Ishikawa (cell line): ENCODE measurements around the gene CUBN.

Source experiments
- CEBPB ChIP-seq: IDR thresholded peaks from 2 replicates; pipeline ENCODE4 v1.6.1; 2012
- EP300 ChIP-seq: IDR thresholded peaks from 2 replicates; pipeline ENCODE4 v1.6.1; 2012; ENCODE audit warnings: borderline replicate concordance
- MAX ChIP-seq: IDR thresholded peaks from 2 replicates; pipeline ENCODE4 v1.6.1; 2012
- REST ChIP-seq: IDR thresholded peaks from 2 replicates; pipeline ENCODE4 v1.6.1; 2012; ENCODE audit warnings: low read depth, mild to moderate bottlenecking
- TAF1 ChIP-seq: IDR thresholded peaks from 2 replicates; pipeline ENCODE4 v1.6.1; 2012; ENCODE audit warnings: low read depth, mild to moderate bottlenecking
- TEAD4 ChIP-seq: IDR thresholded peaks from 2 replicates; pipeline ENCODE4 v1.6.1; 2012
- YY1 ChIP-seq: IDR thresholded peaks from 2 replicates; pipeline ENCODE4 v1.6.1; 2012; ENCODE audit warnings: low read depth

- no peak for TF ChIP-seq YY1
- TF ChIP-seq TEAD4: no peak
- no peak for TF ChIP-seq REST
- TF ChIP-seq EP300: no peak
- TF ChIP-seq CEBPB: no peak
- TF ChIP-seq TAF1: no peak
- no peak for TF ChIP-seq MAX
Measured at GRCh38 chr10:17126327-17126726, 3.3 kb downstream of the CUBN start.
